Trophoblast cell (in vitro differentiated cells and primary cell): Measurements from ENCODE around the gene AP1S3.
A peak's percentile ranks its signal among the peaks of the same experiment; 100 is the strongest.

Experiments
- DNase-seq, 2 donors: peaks; one replicate each; pipeline ENCODE4 v3.0.0-alpha.2; 2016
- H2AFZ ChIP-seq: 2 replicates; pipeline ENCODE4 v1.6.1; 2013; ENCODE audit warnings: low read length, moderate library complexity, mild to moderate bottlenecking; ENCODE audit not compliant: insufficient read depth, poor library complexity
- H2AK5ac ChIP-seq: 2 replicates; pipeline ENCODE4 v1.6.1; 2013; ENCODE audit warnings: mild to moderate bottlenecking, low read length
- H2BK120ac ChIP-seq: 2 replicates; pipeline ENCODE4 v1.6.1; 2013; ENCODE audit warnings: low read length, mild to moderate bottlenecking, moderate library complexity; ENCODE audit not compliant: insufficient read depth, poor library complexity
- H2BK12ac ChIP-seq: 2 replicates; pipeline ENCODE4 v1.6.1; 2013; ENCODE audit warnings: mild to moderate bottlenecking, low read length, moderate library complexity
- H2BK5ac ChIP-seq: 2 replicates; pipeline ENCODE4 v1.6.1; 2013; ENCODE audit warnings: low read length, low read depth, moderate library complexity, mild to moderate bottlenecking; ENCODE audit not compliant: poor library complexity
- H3K14ac ChIP-seq: 2 replicates; pipeline ENCODE4 v1.6.1; 2013; ENCODE audit warnings: mild to moderate bottlenecking, low read length
- H3K18ac ChIP-seq: 2 replicates; pipeline ENCODE4 v1.6.1; 2013; ENCODE audit warnings: mild to moderate bottlenecking, low read length
- H3K23ac ChIP-seq: 2 replicates; pipeline ENCODE4 v1.6.1; 2013; ENCODE audit warnings: low read length
- H3K27ac ChIP-seq: 2 replicates; pipeline ENCODE4 v1.5.1; 2013; ENCODE audit warnings: low read depth, mild to moderate bottlenecking, inconsistent platforms, low read length, moderate library complexity
- H3K27me3 ChIP-seq: 2 replicates; pipeline ENCODE4 v1.6.1; 2013; ENCODE audit warnings: inconsistent platforms, mild to moderate bottlenecking, low read length, moderate library complexity; ENCODE audit not compliant: insufficient read depth
- H3K36me3 ChIP-seq, 2 experiments: 1 replicate in 1 of 2; 2 replicates in 1 of 2; pipeline ENCODE4 v1.6.1; 2013; ENCODE audit warnings: low read length in 2 of 2, mild to moderate bottlenecking in 2 of 2, moderate library complexity in 1 of 2; ENCODE audit not compliant: insufficient read depth in 2 of 2, control insufficient read depth in 1 of 2
- H3K4ac ChIP-seq: 2 replicates; pipeline ENCODE4 v1.6.1; 2013; ENCODE audit warnings: low read depth, mild to moderate bottlenecking, low read length, moderate library complexity
- H3K4me1 ChIP-seq, 2 experiments: 1 replicate in 1 of 2; 2 replicates in 1 of 2; pipeline ENCODE4 v1.6.1; 2013; ENCODE audit warnings: low read length in 2 of 2, mild to moderate bottlenecking in 2 of 2, moderate library complexity in 1 of 2; ENCODE audit not compliant: insufficient read depth in 2 of 2, control insufficient read depth in 1 of 2
- H3K4me2 ChIP-seq: 2 replicates; pipeline ENCODE4 v1.6.1; 2013; ENCODE audit warnings: inconsistent platforms, mild to moderate bottlenecking, low read length, moderate library complexity
- H3K4me3 ChIP-seq: 2 replicates; pipeline ENCODE4 v1.5.1; 2013; ENCODE audit warnings: mild to moderate bottlenecking, low read depth, low read length, inconsistent platforms
- H3K79me1 ChIP-seq: one replicate; pipeline ENCODE4 v1.6.1; 2013; ENCODE audit warnings: low read length
- H3K79me2 ChIP-seq: 2 replicates; pipeline ENCODE4 v1.6.1; 2013; ENCODE audit warnings: low read length, mild to moderate bottlenecking; ENCODE audit not compliant: control insufficient read depth, insufficient read depth, poor library complexity
- H3K9ac ChIP-seq: 2 replicates; pipeline ENCODE4 v1.6.1; 2013; ENCODE audit warnings: mild to moderate bottlenecking, low read length
- H3K9me3 ChIP-seq: 2 replicates; pipeline ENCODE4 v1.6.1; 2013; ENCODE audit warnings: low read depth, mild to moderate bottlenecking, control low read depth, inconsistent platforms, low read length; ENCODE audit not compliant: insufficient read depth
- H4K12ac ChIP-seq: 2 replicates; pipeline ENCODE4 v1.6.1; 2013; ENCODE audit warnings: low read depth, mild to moderate bottlenecking, low read length, moderate library complexity
- H4K8ac ChIP-seq: 2 replicates; pipeline ENCODE4 v1.6.1; 2013; ENCODE audit warnings: low read depth, mild to moderate bottlenecking, low read length, moderate library complexity
- H4K91ac ChIP-seq: one replicate; pipeline ENCODE4 v1.6.1; 2013; ENCODE audit warnings: low read depth, mild to moderate bottlenecking, low read length, moderate library complexity
- WGBS: extraction: QIAGEN DNeasy Blood & Tissue Kit; methylation state at CpG from one replicate; pipeline ENCODE4 v1.1.7; 2013; ENCODE audit warnings: missing lambda C conversion rate; ENCODE audit not compliant: insufficient read length, insufficient coverage; ENCODE audit errors: extremely low coverage; 5-methylcytosine and 5-hydroxymethylcytosine counted together

The AP1S3 gene

GRCh38 chr2:223735659-223736244 lies 101.6 kb downstream of the AP1S3 start:
- no peak overlapping the region for H2BK12ac ChIP-seq

GRCh38 chr2:223735035-223735640 lies 102.2 kb downstream of the AP1S3 start:
- peaks cover 0 to 4% of the 10 kb centered on the region in 2 experiments for H3K4me1 ChIP-seq
- no peak overlapping the region for H3K23ac ChIP-seq
- H4K12ac ChIP-seq = no peak overlapping the region
- no peak overlapping the region for H3K4me3 ChIP-seq
- H3K4ac ChIP-seq = no peak overlapping the region
- no peak overlapping the region for H2BK120ac ChIP-seq
- H2AK5ac ChIP-seq = no peak overlapping the region
- no peak overlapping the region for H4K91ac ChIP-seq
- no peak overlapping the region for H3K9ac ChIP-seq
- H3K9me3 ChIP-seq = no peaks in the 10 kb centered on the region
- no peak overlapping the region for H2BK5ac ChIP-seq
- no peak overlapping the region for H3K27ac ChIP-seq
- peaks cover 2% of the 10 kb centered on the region for H3K79me1 ChIP-seq
- H2AFZ ChIP-seq = no peak overlapping the region
- no peak overlapping the region for H4K8ac ChIP-seq
- H3K36me3 ChIP-seq = no peaks in the 10 kb centered on the region
- no peaks in the 10 kb centered on the region for H3K27me3 ChIP-seq
- no peak overlapping the region for H3K18ac ChIP-seq
- no peak overlapping the region for H3K14ac ChIP-seq
- DNase-seq = no peak
- no peak overlapping the region for H3K4me2 ChIP-seq
- H3K79me2 ChIP-seq = no peaks in the 10 kb centered on the region
- WGBS = no CpG with 5 or more reads among the region's 5 CpGs
- H2BK12ac ChIP-seq = no peak overlapping the region

More at GRCh38 chr2:223735659-223736244, 101.6 kb downstream of the AP1S3 start:
- H3K4me2 ChIP-seq = no peak overlapping the region
- no peak overlapping the region for H4K8ac ChIP-seq
- H2AFZ ChIP-seq = no peak overlapping the region
- no peak overlapping the region for H3K4ac ChIP-seq
- H3K27ac ChIP-seq = no peak overlapping the region
- no peak overlapping the region for H3K4me3 ChIP-seq
- no peaks in the 10 kb centered on the region for H3K27me3 ChIP-seq
- H3K79me1 ChIP-seq = peaks cover 2% of the 10 kb centered on the region
- no peak overlapping the region for H3K9ac ChIP-seq
- no peak overlapping the region for H2BK5ac ChIP-seq
- DNase-seq = peak; percentile 54 to 83
- no peak overlapping the region for H2AK5ac ChIP-seq
- H3K79me2 ChIP-seq = no peaks in the 10 kb centered on the region
- no peak overlapping the region for H3K18ac ChIP-seq
- H3K14ac ChIP-seq = no peak overlapping the region
- H2BK120ac ChIP-seq = no peak overlapping the region
- H3K23ac ChIP-seq = no peak overlapping the region
- H4K12ac ChIP-seq = no peak overlapping the region
- H4K91ac ChIP-seq = no peak overlapping the region
- WGBS = no CpG with 5 or more reads among the region's 4 CpGs
- no peaks in the 10 kb centered on the region for H3K9me3 ChIP-seq
- no peaks in the 10 kb centered on the region for H3K36me3 ChIP-seq
- peaks cover 0 to 4% of the 10 kb centered on the region in 2 experiments for H3K4me1 ChIP-seq

- no peaks in the 10 kb centered on the region for H3K9me3 ChIP-seq
- no peak overlapping the region for H3K23ac ChIP-seq
- no peak overlapping the region for H2BK12ac ChIP-seq
- peak in 1 of 2 donors; percentile 55 for DNase-seq
- H4K8ac ChIP-seq = no peak overlapping the region
- no peaks in the 10 kb centered on the region for H3K36me3 ChIP-seq
- no peak overlapping the region for H3K18ac ChIP-seq
- no peaks in the 10 kb centered on the region for H3K27me3 ChIP-seq
- no peak overlapping the region for H4K91ac ChIP-seq
- H3K14ac ChIP-seq = no peak overlapping the region
- no peak overlapping the region for H2BK5ac ChIP-seq
- H2AK5ac ChIP-seq = no peak overlapping the region
- H3K4me2 ChIP-seq = no peak overlapping the region
- peaks cover 2% of the 10 kb centered on the region for H3K79me1 ChIP-seq
- no peak overlapping the region for H2BK120ac ChIP-seq
- no peak overlapping the region for H3K27ac ChIP-seq
- no peak overlapping the region for H3K4me3 ChIP-seq
- H3K4me1 ChIP-seq = peaks cover 0 to 4% of the 10 kb centered on the region in 2 experiments
- WGBS = no CpG with 5 or more reads among the region's 2 CpGs
- H2AFZ ChIP-seq = no peak overlapping the region
- no peak overlapping the region for H4K12ac ChIP-seq
- no peaks in the 10 kb centered on the region for H3K79me2 ChIP-seq
- no peak overlapping the region for H3K4ac ChIP-seq
- no peak overlapping the region for H3K9ac ChIP-seq
Observed at GRCh38 chr2:223734346-223734745, 103.0 kb downstream of the AP1S3 start.

- no peak overlapping the region for H3K4ac ChIP-seq
- no peak for DNase-seq
- H3K4me2 ChIP-seq = no peak overlapping the region
- no peak overlapping the region for H2AK5ac ChIP-seq
- no peak overlapping the region for H3K4me3 ChIP-seq
- H2BK5ac ChIP-seq = no peak overlapping the region
- H3K36me3 ChIP-seq = no peaks in the 10 kb centered on the region
- H4K12ac ChIP-seq = no peak overlapping the region
- no peak overlapping the region for H3K23ac ChIP-seq
- H3K9ac ChIP-seq = no peak overlapping the region
- H3K18ac ChIP-seq = no peak overlapping the region
- H2BK120ac ChIP-seq = no peak overlapping the region
- no peaks in the 10 kb centered on the region for H3K9me3 ChIP-seq
- H2BK12ac ChIP-seq = no peak overlapping the region
- H3K79me2 ChIP-seq = no peaks in the 10 kb centered on the region
- H3K14ac ChIP-seq = no peak overlapping the region
- H3K4me1 ChIP-seq = peaks cover 0 to 4% of the 10 kb centered on the region in 2 experiments
- peaks cover 2% of the 10 kb centered on the region for H3K79me1 ChIP-seq
- H3K27me3 ChIP-seq = no peaks in the 10 kb centered on the region
- no peak overlapping the region for H4K8ac ChIP-seq
- no peak overlapping the region for H2AFZ ChIP-seq
- no peak overlapping the region for H4K91ac ChIP-seq
- no peak overlapping the region for H3K27ac ChIP-seq
- no CpG with 5 or more reads among the region's 3 CpGs for WGBS
Observed at GRCh38 chr2:223732346-223732745, 105.0 kb downstream of the AP1S3 start.
